HEK293 (cell line): ENCODE results near the gene ILF3.
A peak's percentile ranks its signal among the peaks of the same experiment; 100 is the strongest.

Experiments used
- CTCF ChIA-PET: fragments of 350-600 bp; formaldehyde crosslinking; extraction: SDS; loops from one replicate; lab custom pipeline; 2021; ENCODE audit warnings: antibody characterized with exemption; lab: Yijun Ruan, JAX
- POLR2A ChIA-PET: fragments of 300-600 bp; formaldehyde crosslinking; extraction: SDS; loops from one replicate; lab custom pipeline; 2020; ENCODE audit warnings: antibody characterized with exemption, inconsistent platforms; lab: Yijun Ruan, JAX
- H3K27ac ChIP-seq: fragments of 200-500 bp; sonication (Bioruptor generic); 2 replicates; pipeline ENCODE4 v1.5.1; 2014; ENCODE audit warnings: low read depth, low read length, control low read depth, inconsistent platforms; ENCODE audit errors: extremely low read depth
- H3K36me3 ChIP-seq, 2 experiments: fragments of 200-500 bp in 1 of 2; sonication (Bioruptor generic) in 1 of 2; 1 replicate in 1 of 2; 2 replicates in 1 of 2; pipeline ENCODE4 v1.5.1; 2014 to 2017; ENCODE audit warnings: inconsistent platforms in 2 of 2, low read length in 2 of 2; ENCODE audit not compliant: control insufficient read depth in 2 of 2, insufficient read depth in 1 of 2
- H3K4me1 ChIP-seq: fragments of 200-500 bp; sonication (Bioruptor generic); 2 replicates; pipeline ENCODE4 v1.5.1; 2014; ENCODE audit warnings: mild to moderate bottlenecking, low read length, inconsistent platforms; ENCODE audit not compliant: control insufficient read depth, insufficient read depth
- H3K4me3 ChIP-seq: 2 replicates; pipeline ENCODE4 v1.5.1; 2011; ENCODE audit warnings: low read depth, mild to moderate bottlenecking, control low read depth, low read length, moderate library complexity
- H3K9me3 ChIP-seq: fragments of 200-500 bp; sonication (Bioruptor generic); 2 replicates; pipeline ENCODE4 v1.5.1; 2014; ENCODE audit warnings: low read depth, low read length, inconsistent platforms; ENCODE audit not compliant: control insufficient read depth, insufficient read depth
- HOXC10 ChIP-seq: sonication (generic); formaldehyde crosslinking; IDR thresholded peaks from 2 replicates; pipeline ENCODE4 v1.8.1; 2023; ENCODE audit warnings: mild to moderate bottlenecking, missing genetic modification reagents
- KLF16 ChIP-seq: fragments of 450-650 bp; formaldehyde crosslinking; IDR thresholded peaks from 2 replicates; pipeline ENCODE4 v1.5.1; 2017; ENCODE audit warnings: missing biosample characterization, missing genetic modification characterization
- KLF7 ChIP-seq: fragments of 450-650 bp; formaldehyde crosslinking; IDR thresholded peaks from 2 replicates; pipeline ENCODE4 v1.5.1; 2016; ENCODE audit warnings: missing biosample characterization, missing genetic modification characterization, borderline replicate concordance
- SP2 ChIP-seq: fragments of 450-650 bp; formaldehyde crosslinking; IDR thresholded peaks from 2 replicates; pipeline ENCODE4 v1.5.1; 2016; ENCODE audit warnings: missing biosample characterization, missing genetic modification characterization
- SP7 ChIP-seq: fragments of 450-650 bp; formaldehyde crosslinking; IDR thresholded peaks from 2 replicates; pipeline ENCODE4 v1.5.1; 2016; ENCODE audit warnings: missing biosample characterization, missing genetic modification characterization
- TRIM28 ChIP-seq: IDR thresholded peaks from 2 replicates; pipeline ENCODE4 v1.6.1; 2011; ENCODE audit warnings: low read length, control low read depth, borderline replicate concordance
- ZIC2 ChIP-seq: fragments of 450-650 bp; formaldehyde crosslinking; IDR thresholded peaks from 2 replicates; pipeline ENCODE4 v1.5.1; 2016; ENCODE audit warnings: missing biosample characterization, missing genetic modification characterization
- ZNF114 ChIP-seq: fragments of 450-650 bp; formaldehyde crosslinking; IDR thresholded peaks from 2 replicates; pipeline ENCODE4 v1.5.0; 2017; ENCODE audit warnings: missing biosample characterization, missing genetic modification characterization
- ZNF132 ChIP-seq: fragments of 450-650 bp; formaldehyde crosslinking; IDR thresholded peaks from 2 replicates; pipeline ENCODE4 v1.5.1; 2017; ENCODE audit warnings: missing biosample characterization, missing genetic modification characterization, borderline replicate concordance
- ZNF146 ChIP-seq: fragments of 450-650 bp; formaldehyde crosslinking; IDR thresholded peaks from 2 replicates; pipeline ENCODE4 v1.5.1; 2016; ENCODE audit warnings: missing biosample characterization, missing genetic modification characterization
- ZNF184 ChIP-seq: fragments of 450-650 bp; IDR thresholded peaks from 2 replicates; pipeline ENCODE4 v1.5.1; 2018; ENCODE audit warnings: missing biosample characterization, mild to moderate bottlenecking, missing genetic modification characterization
- ZNF19 ChIP-seq: fragments of 450-650 bp; formaldehyde crosslinking; IDR thresholded peaks from 2 replicates; pipeline ENCODE4; 2016; ENCODE audit warnings: missing biosample characterization, missing genetic modification characterization, low read depth
- ZNF23 ChIP-seq: fragments of 450-650 bp; formaldehyde crosslinking; IDR thresholded peaks from 2 replicates; pipeline ENCODE4 v1.5.1; 2016; ENCODE audit warnings: missing biosample characterization, missing genetic modification characterization, borderline replicate concordance
- ZNF302 ChIP-seq: fragments of 450-650 bp; formaldehyde crosslinking; IDR thresholded peaks from 2 replicates; pipeline ENCODE4 v1.5.1; 2016; ENCODE audit warnings: missing biosample characterization, missing genetic modification characterization, low read depth
- ZNF324 ChIP-seq: fragments of 450-650 bp; formaldehyde crosslinking; IDR thresholded peaks from 2 replicates; pipeline ENCODE4 v1.5.1; 2016; ENCODE audit warnings: missing biosample characterization, missing genetic modification characterization
- ZNF354C ChIP-seq: fragments of 450-650 bp; formaldehyde crosslinking; IDR thresholded peaks from 2 replicates; pipeline ENCODE4 v1.5.1; 2016; ENCODE audit warnings: missing biosample characterization, missing genetic modification characterization, low read depth, borderline replicate concordance
- ZNF48 ChIP-seq: fragments of 450-650 bp; formaldehyde crosslinking; IDR thresholded peaks from 2 replicates; pipeline ENCODE4 v1.5.1; 2016; ENCODE audit warnings: missing biosample characterization, missing genetic modification characterization
- ZNF521 ChIP-seq: fragments of 450-650 bp; formaldehyde crosslinking; IDR thresholded peaks from 2 replicates; pipeline ENCODE4 v1.5.1; 2017; ENCODE audit warnings: missing biosample characterization, mild to moderate bottlenecking, missing genetic modification characterization
- ZNF600 ChIP-seq: fragments of 450-650 bp; formaldehyde crosslinking; IDR thresholded peaks from 2 replicates; pipeline ENCODE4 v1.5.1; 2016; ENCODE audit warnings: missing biosample characterization, missing genetic modification characterization
- ZNF654 ChIP-seq: fragments of 450-650 bp; formaldehyde crosslinking; IDR thresholded peaks from 2 replicates; pipeline ENCODE4 v1.5.1; 2016; ENCODE audit warnings: low read depth, missing biosample characterization, missing genetic modification characterization
- ZNF707 ChIP-seq: fragments of 450-650 bp; formaldehyde crosslinking; IDR thresholded peaks from 2 replicates; pipeline ENCODE4 v1.5.1; 2016; ENCODE audit warnings: missing biosample characterization, missing genetic modification characterization
- TF ChIP-seq, protein P1 (sequence below): fragments of 450-650 bp; formaldehyde crosslinking; IDR thresholded peaks from 2 replicates; pipeline ENCODE4 v1.5.1; 2016; ENCODE audit warnings: missing biosample characterization, missing genetic modification characterization
- TF ChIP-seq, protein P2 (sequence below): fragments of 450-650 bp; formaldehyde crosslinking; IDR thresholded peaks from 2 replicates; pipeline ENCODE4 v1.5.1; 2016; ENCODE audit warnings: missing biosample characterization, missing genetic modification characterization
- TF ChIP-seq, protein P3 (sequence below): fragments of 450-650 bp; formaldehyde crosslinking; IDR thresholded peaks from 2 replicates; pipeline ENCODE4 v1.5.1; 2016; ENCODE audit warnings: missing biosample characterization, missing genetic modification characterization
- TF ChIP-seq, protein P4 (sequence below): fragments of 450-650 bp; formaldehyde crosslinking; IDR thresholded peaks from 2 replicates; pipeline ENCODE4 v1.5.1; 2017; ENCODE audit warnings: missing biosample characterization, missing genetic modification characterization

The ILF3 gene

DNA sequence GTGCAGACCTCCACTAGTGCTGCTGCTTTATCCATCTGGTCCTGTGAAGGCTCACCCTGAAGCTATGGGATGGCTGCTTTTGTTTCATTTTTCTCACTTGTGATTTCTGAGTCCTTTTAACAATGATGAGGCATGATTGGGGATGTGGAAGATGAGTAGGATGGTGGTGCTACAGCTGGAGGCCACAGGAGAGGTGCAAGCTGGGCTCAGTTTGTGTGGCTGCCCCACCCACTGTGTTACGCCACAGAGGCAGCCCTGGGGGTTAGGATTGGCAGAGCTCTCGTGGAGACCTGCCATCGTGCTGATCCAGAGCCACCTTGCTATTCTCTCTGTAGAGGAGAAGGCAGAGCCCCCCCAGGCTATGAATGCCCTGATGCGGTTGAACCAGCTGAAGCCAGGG is 27.5 kb downstream of the ILF3 start (continued):
- TF ChIP-seq HOXC10 (CRISPR knock-in tag) (no peak), ZNF654 (tag by site-specific recombination) (no peak)

DNA sequence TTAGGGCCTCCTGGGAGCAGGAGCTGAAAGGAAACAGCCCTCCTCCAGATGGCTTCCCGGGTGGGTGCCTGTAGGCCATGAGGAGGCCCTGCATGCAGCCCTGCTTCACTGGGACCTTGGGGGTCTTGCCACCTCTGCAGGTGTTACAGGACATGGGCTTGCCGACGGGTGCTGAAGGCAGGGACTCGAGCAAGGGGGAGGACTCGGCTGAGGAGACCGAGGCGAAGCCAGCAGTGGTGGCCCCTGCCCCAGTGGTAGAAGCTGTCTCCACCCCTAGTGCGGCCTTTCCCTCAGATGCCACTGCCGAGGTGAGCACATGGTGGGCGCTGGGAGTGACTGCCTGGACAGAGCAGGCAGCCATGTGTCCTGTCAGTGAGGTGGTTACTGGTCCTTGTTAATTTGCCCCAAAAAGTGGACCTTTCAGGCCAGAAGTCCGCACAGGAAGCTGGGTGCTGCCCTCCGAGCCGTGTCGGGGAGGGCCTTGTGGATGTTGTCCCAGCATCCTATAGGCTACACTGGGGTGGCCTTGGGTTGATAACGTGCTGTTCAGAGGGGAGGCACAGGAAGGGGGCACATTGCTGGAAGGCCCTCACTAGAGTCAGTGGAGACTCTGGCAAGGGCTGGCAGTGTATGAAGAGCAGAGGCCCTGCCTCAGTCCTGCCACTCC is 28.4 kb downstream of the ILF3 start:
- no peak overlapping the region for H3K27ac ChIP-seq
- POLR2A ChIA-PET: interaction anchor here (1.2 kb wide), 1 partner anchor 13 kb away, joined by 5 read pairs; no protein-coding TSS in a partner anchor
- TF ChIP-seq, protein P1, sequence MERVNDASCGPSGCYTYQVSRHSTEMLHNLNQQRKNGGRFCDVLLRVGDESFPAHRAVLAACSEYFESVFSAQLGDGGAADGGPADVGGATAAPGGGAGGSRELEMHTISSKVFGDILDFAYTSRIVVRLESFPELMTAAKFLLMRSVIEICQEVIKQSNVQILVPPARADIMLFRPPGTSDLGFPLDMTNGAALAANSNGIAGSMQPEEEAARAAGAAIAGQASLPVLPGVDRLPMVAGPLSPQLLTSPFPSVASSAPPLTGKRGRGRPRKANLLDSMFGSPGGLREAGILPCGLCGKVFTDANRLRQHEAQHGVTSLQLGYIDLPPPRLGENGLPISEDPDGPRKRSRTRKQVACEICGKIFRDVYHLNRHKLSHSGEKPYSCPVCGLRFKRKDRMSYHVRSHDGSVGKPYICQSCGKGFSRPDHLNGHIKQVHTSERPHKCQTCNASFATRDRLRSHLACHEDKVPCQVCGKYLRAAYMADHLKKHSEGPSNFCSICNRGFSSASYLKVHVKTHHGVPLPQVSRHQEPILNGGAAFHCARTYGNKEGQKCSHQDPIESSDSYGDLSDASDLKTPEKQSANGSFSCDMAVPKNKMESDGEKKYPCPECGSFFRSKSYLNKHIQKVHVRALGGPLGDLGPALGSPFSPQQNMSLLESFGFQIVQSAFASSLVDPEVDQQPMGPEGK (tag by site-specific recombination): 0 out of 2 replicates have a peak, but pooled peaks have one; percentile 11
- TF ChIP-seq ZNF19 (tag by site-specific recombination) (no peak), ZNF302 (tag by site-specific recombination) (no peak), ZNF146 (tag by site-specific recombination) (no peak), ZNF521 (no peak), ZNF114 (tag by site-specific recombination) (no peak), ZNF324 (tag by site-specific recombination) (no peak), SP2 (tag by site-specific recombination) (0 out of 2 replicates have a peak, but pooled peaks have one; percentile 6)
- TF ChIP-seq, protein P2, sequence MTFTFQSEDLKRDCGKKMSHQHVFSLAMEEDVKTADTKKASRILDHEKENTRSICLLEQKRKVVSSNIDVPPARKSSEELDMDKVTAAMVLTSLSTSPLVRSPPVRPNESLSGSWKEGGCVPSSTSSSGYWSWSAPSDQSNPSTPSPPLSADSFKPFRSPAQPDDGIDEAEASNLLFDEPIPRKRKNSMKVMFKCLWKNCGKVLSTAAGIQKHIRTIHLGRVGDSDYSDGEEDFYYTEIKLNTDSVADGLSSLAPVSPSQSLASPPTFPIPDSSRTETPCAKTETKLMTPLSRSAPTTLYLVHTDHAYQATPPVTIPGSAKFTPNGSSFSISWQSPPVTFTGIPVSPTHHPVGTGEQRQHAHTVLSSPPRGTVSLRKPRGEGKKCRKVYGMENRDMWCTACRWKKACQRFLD (tag by site-specific recombination): no peak
- H3K4me1 ChIP-seq: no peaks in the 10 kb centered on the region
- no peak overlapping the region for H3K4me3 ChIP-seq
- peaks cover 33 to 100% of the 10 kb centered on the region in 2 experiments for H3K36me3 ChIP-seq
- H3K9me3 ChIP-seq: no peaks in the 10 kb centered on the region
- CTCF ChIA-PET: interaction anchor here (0.7 to 2.4 kb wide), 2 partner anchors 17 to 129 kb away, joined by 3 to 6 read pairs; no protein-coding TSS in a partner anchor

DNA sequence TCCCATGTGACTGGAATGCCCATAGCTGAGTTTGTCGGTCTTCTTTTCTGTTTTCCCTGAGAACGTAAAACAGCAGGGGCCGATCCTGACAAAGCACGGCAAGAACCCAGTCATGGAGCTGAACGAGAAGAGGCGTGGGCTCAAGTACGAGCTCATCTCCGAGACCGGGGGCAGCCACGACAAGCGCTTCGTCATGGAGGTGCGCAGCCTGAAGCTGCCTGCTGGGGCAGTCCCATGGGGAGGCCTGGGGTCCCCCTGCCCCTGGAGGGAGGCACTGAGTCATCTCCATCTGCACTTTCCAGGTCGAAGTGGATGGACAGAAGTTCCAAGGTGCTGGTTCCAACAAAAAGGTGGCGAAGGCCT is 28.9 kb downstream of the ILF3 start:
- no peaks in the 10 kb centered on the region for H3K4me1 ChIP-seq
- POLR2A ChIA-PET: interaction anchor here (1.2 kb wide), 1 partner anchor 13 kb away, joined by 5 read pairs; no protein-coding TSS in a partner anchor
- H3K4me3 ChIP-seq: no peak overlapping the region
- CTCF ChIA-PET: interaction anchor here (0.7 to 2.4 kb wide), 2 partner anchors 17 to 130 kb away, joined by 3 to 6 read pairs; no protein-coding TSS in a partner anchor
- peaks cover 28 to 100% of the 10 kb centered on the region in 2 experiments for H3K36me3 ChIP-seq
- TF ChIP-seq ZNF600 (tag by site-specific recombination) (peak; percentile 37; the same call in 1 of the 2 replicates), ZIC2 (0 out of 2 replicates have a peak, but pooled peaks have one; percentile 42), ZNF354C (tag by site-specific recombination) (no peak)
- TF ChIP-seq, all 188 proteins: peak for 2
- no peak overlapping the region for H3K27ac ChIP-seq
- no peaks in the 10 kb centered on the region for H3K9me3 ChIP-seq

DNA sequence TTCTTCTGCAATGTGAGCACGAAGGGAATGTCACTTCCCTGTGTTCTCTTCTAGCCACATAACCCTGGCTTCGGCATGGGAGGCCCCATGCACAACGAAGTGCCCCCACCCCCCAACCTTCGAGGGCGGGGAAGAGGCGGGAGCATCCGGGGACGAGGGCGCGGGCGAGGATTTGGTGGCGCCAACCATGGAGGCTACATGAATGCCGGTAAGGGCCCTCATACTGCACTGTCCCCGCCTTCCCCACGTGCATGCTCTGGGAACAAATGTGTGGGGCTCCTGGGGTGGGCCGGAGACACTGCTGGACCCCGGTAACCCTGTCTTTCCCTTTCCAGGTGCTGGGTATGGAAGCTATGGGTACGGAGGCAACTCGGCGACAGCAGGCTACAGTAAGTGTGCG is 29.4 kb downstream of the ILF3 start:
- peaks cover 23 to 100% of the 10 kb centered on the region in 2 experiments for H3K36me3 ChIP-seq
- H3K4me3 ChIP-seq: no peak overlapping the region
- H3K9me3 ChIP-seq: no peaks in the 10 kb centered on the region
- TF ChIP-seq ZNF707 (tag by site-specific recombination): no peak
- TF ChIP-seq ZNF48 (tag by site-specific recombination): no peak
- no peak for TF ChIP-seq TRIM28
- TF ChIP-seq KLF16 (tag by site-specific recombination): no peak
- TF ChIP-seq ZNF132 (tag by site-specific recombination): no peak
- TF ChIP-seq ZNF23 (tag by site-specific recombination): no peak
- no peak for TF ChIP-seq ZNF184 (tag by site-specific recombination)
- TF ChIP-seq SP7 (tag by site-specific recombination): no peak
- no peak for TF ChIP-seq KLF7
- TF ChIP-seq, protein P3, sequence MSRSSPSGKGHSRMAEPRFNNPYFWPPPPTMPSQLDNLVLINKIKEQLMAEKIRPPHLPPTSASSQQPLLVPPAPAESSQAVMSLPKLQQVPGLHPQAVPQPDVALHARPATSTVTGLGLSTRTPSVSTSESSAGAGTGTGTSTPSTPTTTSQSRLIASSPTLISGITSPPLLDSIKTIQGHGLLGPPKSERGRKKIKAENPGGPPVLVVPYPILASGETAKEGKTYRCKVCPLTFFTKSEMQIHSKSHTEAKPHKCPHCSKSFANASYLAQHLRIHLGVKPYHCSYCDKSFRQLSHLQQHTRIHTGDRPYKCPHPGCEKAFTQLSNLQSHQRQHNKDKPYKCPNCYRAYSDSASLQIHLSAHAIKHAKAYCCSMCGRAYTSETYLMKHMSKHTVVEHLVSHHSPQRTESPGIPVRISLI: no peak
- TF ChIP-seq, protein P4, sequence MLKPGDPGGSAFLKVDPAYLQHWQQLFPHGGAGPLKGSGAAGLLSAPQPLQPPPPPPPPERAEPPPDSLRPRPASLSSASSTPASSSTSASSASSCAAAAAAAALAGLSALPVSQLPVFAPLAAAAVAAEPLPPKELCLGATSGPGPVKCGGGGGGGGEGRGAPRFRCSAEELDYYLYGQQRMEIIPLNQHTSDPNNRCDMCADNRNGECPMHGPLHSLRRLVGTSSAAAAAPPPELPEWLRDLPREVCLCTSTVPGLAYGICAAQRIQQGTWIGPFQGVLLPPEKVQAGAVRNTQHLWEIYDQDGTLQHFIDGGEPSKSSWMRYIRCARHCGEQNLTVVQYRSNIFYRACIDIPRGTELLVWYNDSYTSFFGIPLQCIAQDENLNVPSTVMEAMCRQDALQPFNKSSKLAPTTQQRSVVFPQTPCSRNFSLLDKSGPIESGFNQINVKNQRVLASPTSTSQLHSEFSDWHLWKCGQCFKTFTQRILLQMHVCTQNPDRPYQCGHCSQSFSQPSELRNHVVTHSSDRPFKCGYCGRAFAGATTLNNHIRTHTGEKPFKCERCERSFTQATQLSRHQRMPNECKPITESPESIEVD: no peak
- TF ChIP-seq, all 188 proteins: peak for 0
- H3K4me1 ChIP-seq: no peaks in the 10 kb centered on the region
- no peak overlapping the region for H3K27ac ChIP-seq
- CTCF ChIA-PET: no interaction called here
- POLR2A ChIA-PET: interaction anchor here (1.2 kb wide), 1 partner anchor 12 kb away, joined by 5 read pairs; no protein-coding TSS in a partner anchor
